ENCODE results near the gene ARID5A. TPM values are rescaled to one million over a fixed set of nuclear protein-coding genes. Genes with fewer than 3 reads are reported as not detected.

ARID5A gene
- total and polyA plus RNA-seq, 2 of the 13 experiments (the other 11 are each of a cell fraction or from before 2014, with no cell fraction given): 6.0 to 9.5 TPM

DNA sequence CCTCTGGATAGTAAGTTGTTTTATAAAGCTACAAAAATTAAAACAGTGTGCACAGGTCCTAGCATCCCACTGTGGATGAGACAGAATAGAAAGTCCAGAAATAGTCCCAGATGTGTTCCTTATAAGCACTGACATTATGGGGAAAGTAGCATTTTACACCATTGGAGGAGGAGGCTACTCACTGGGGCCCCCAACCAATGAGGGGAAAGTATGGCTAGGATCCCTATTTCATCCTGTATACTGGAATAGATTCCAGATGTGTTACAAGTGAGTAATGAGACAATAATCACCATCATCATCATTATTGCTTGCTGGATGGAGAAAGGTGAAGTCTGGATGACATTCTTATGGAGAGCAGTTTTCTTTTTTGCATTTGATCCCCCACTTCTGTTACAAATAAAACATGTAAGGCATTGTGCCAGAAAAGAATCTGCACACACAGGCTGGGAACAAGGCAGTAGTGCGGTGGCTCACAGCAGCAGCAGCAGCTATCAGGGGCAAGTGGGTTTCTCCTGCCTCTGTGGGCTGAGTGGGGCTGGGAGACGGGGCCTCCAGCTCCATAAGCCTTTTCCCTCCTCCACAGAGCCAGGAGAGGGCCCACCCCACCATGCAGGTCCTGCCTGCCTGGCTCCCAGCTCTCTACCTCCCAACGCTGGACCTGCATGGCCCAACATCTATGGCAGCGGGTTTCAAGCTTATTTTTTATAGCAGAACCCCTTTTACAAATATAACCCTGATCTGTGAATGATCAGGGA is 5.0 kb downstream of the ARID5A start:
- no peak overlapping the region for H3K4me2 ChIP-seq (ENCODE audit: low read depth, low read length)
- H2AFZ ChIP-seq (ENCODE audit: low read length): no peak overlapping the region
- no peaks in the 10 kb centered on the region; the same call in 1 of the 2 replicates for H4K20me1 ChIP-seq (ENCODE audit: insufficient read depth, low read length)
- no peak for ATAC-seq
- no TSS peak for BruUV-seq (replicated peaks)
- no peak overlapping the region for H3K9ac ChIP-seq (ENCODE audit: insufficient read depth, low read depth, low read length)
- H3K4me3 ChIP-seq (replicated peaks in 1 of 3; ENCODE audit: insufficient read depth in 1 of 3, low read depth in 2 of 3, low read length in 3 of 3): no peak overlapping the region
- TF ChIP-seq CBX1 (IDR thresholded peaks at IDR 0.05; ENCODE audit: low read depth) (no peak), ZFP37 (CRISPR knock-in tag; IDR thresholded peaks at IDR 0.05; ENCODE audit: borderline replicate concordance) (no peak), ISL2 (CRISPR knock-in tag; IDR thresholded peaks at IDR 0.05) (no peak), GFI1 (CRISPR knock-in tag; IDR thresholded peaks at IDR 0.05; ENCODE audit: borderline replicate concordance) (no peak), ZNF335 (CRISPR knock-in tag; IDR thresholded peaks at IDR 0.05) (no peak), SYNCRIP (IDR thresholded peaks at IDR 0.05; ENCODE audit: insufficient read depth, low read depth, low read length) (no peak), ZNF431 (CRISPR knock-in tag; IDR thresholded peaks at IDR 0.05; ENCODE audit: borderline replicate concordance, low read depth) (no peak), SSRP1 (CRISPR knock-in tag; IDR thresholded peaks at IDR 0.05) (no peak), SIN3B (IDR thresholded peaks at IDR 0.05; ENCODE audit: low read length) (no peak), ZNF260 (CRISPR knock-in tag; IDR thresholded peaks at IDR 0.05; ENCODE audit: borderline replicate concordance, low read depth) (no peak), CBFB (CRISPR knock-in tag; IDR thresholded peaks at IDR 0.05) (no peak), GTF3A (CRISPR knock-in tag; conservative IDR thresholded peaks at IDR 0.05) (no peak), ELF3 (CRISPR knock-in tag; IDR thresholded peaks at IDR 0.05) (no peak), ZNF446 (CRISPR knock-in tag; IDR thresholded peaks at IDR 0.05) (no peak), ZNF124 (CRISPR knock-in tag; IDR thresholded peaks at IDR 0.05) (no peak), TFDP1 (CRISPR knock-in tag; IDR thresholded peaks at IDR 0.05; ENCODE audit: borderline replicate concordance) (no peak), AGO1 (IDR thresholded peaks at IDR 0.05; ENCODE audit: low read depth, low read length, poor library complexity, severe bottlenecking) (no peak), GZF1 (CRISPR knock-in tag; IDR thresholded peaks at IDR 0.05) (no peak), ZFP36L2 (CRISPR knock-in tag; IDR thresholded peaks at IDR 0.05) (no peak), PLRG1 (conservative IDR thresholded peaks at IDR 0.05) (no peak)
- ChIA-PET POLR2A (no interaction called here), CTCF (ENCODE audit: low intra/inter-chr PET ratio, low total read pairs) (no interaction called here)
- peaks cover 23% of the 10 kb centered on the region for H3K4me1 ChIP-seq (ENCODE audit: insufficient read depth, low read length)
- peaks cover 0 to 7% of the 10 kb centered on the region in 2 experiments; a peak in 3 of 5 replicates for H3K27me3 ChIP-seq (ENCODE audit: control insufficient read depth in 1 of 2, insufficient read depth in 2 of 2, low read length in 2 of 2)
- H3K36me3 ChIP-seq (replicated peaks in 1 of 2; ENCODE audit: control insufficient read depth in 1 of 2, insufficient read depth in 2 of 2, low read length in 2 of 2): no peaks in the 10 kb centered on the region
- WGBS (ENCODE audit: low lambda C conversion rate): 88% methylated on average over 4 of the region's 4 CpGs
- no peaks in the 10 kb centered on the region for H3K79me2 ChIP-seq (ENCODE audit: insufficient read depth, low read length)
- intact Hi-C loops (cut with micrococcal nuclease; ENCODE audit: unreplicated experiment): no loop called here
- no peak for FAIRE-seq
- in situ Hi-C loops (cut with HindIII; ENCODE audit: extremely low pct_ligation_motif_present, low pct_unique_long_range_greater_than_20kb): no loop called here
- no peak for DNase-seq (ENCODE audit: low spot score)
- H3K9me3 ChIP-seq (ENCODE audit: low read length): no peaks in the 10 kb centered on the region
- H3K27ac ChIP-seq (ENCODE audit: extremely low read length, insufficient read depth, low read length): no peak overlapping the region
